Measurements from ENCODE around the gene PABPC3.

DNA sequence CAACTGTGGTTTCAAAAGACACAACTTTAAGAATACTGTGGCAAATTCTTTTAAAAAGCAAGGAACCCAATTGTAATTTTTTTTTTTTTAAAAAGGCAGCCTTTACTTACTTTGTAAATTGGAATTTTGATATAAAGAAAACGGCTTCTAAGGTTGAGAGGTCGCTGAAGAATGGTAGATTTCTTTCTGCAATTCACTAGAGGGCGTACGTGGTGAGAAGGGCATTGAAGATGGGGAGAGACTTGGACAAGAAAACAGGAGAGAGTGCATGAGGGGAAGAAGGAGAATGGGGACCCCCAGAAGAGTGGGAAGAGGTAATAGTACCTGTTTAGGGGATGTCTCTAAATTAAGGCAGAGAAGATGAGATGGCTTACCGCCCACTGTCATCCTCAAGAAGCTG, 33.5 kb upstream of the PABPC3 start:
- TF ChIP-seq, protein P1, sequence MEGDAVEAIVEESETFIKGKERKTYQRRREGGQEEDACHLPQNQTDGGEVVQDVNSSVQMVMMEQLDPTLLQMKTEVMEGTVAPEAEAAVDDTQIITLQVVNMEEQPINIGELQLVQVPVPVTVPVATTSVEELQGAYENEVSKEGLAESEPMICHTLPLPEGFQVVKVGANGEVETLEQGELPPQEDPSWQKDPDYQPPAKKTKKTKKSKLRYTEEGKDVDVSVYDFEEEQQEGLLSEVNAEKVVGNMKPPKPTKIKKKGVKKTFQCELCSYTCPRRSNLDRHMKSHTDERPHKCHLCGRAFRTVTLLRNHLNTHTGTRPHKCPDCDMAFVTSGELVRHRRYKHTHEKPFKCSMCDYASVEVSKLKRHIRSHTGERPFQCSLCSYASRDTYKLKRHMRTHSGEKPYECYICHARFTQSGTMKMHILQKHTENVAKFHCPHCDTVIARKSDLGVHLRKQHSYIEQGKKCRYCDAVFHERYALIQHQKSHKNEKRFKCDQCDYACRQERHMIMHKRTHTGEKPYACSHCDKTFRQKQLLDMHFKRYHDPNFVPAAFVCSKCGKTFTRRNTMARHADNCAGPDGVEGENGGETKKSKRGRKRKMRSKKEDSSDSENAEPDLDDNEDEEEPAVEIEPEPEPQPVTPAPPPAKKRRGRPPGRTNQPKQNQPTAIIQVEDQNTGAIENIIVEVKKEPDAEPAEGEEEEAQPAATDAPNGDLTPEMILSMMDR (IDR thresholded peaks at IDR 0.05; ENCODE audit: borderline replicate concordance, extremely low read depth, low read length, poor library complexity, severe bottlenecking): no peak
- no peak for TF ChIP-seq EZH2 (IDR thresholded peaks at IDR 0.05; ENCODE audit: borderline replicate concordance, low read depth, low read length, severe bottlenecking)
